RPMI7951 (cell line): ENCODE measurements around the gene LRRC10. TPM values are rescaled to one million over a fixed set of nuclear protein-coding genes. Genes with fewer than 3 reads are reported as not detected.

ENCODE experiments used
- DNase-seq: peaks from one replicate; pipeline ENCODE4 v3.0.0-alpha.2; 2012; ENCODE audit warnings: low read depth
- total RNA-seq: library from RNA; depleted of rRNA; stranded (reverse); fragments of >200 nt; shearing (Covaris generic); gene quantifications from 2 replicates; pipeline ENCODE4 v1.2.3, GENCODE V29; 2014; rRNA removed

Gene LRRC10
- total RNA-seq, 1 experiment from 2014 or later, result not detected

DNA sequence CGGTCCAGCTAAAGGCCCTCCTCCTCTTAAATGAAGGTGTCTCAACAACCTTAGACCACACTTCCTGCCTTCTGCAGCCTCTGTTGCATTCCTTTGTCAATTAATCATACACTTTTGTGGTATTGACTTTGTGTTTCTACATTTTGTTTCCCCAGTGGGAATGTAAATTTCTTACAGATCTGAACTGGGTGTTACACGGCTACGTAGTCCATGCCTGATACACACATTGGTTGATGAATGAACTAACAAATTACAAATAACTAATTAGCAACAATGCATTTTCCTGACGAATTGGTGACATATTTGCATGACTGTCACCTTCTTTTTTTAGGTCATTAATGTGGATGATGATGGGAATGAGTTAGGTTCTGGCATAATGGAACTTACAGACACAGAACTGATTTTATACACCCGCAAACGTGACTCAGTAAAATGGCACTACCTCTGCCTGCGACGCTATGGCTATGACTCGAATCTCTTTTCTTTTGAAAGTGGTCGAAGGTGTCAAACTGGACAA, 40.6 kb downstream of the LRRC10 start:
- DNase-seq, result no peak

GRCh38 chr12:69569236-69569635, 41.5 kb downstream of the LRRC10 start:
- DNase-seq, result peak; percentile 18

DNA sequence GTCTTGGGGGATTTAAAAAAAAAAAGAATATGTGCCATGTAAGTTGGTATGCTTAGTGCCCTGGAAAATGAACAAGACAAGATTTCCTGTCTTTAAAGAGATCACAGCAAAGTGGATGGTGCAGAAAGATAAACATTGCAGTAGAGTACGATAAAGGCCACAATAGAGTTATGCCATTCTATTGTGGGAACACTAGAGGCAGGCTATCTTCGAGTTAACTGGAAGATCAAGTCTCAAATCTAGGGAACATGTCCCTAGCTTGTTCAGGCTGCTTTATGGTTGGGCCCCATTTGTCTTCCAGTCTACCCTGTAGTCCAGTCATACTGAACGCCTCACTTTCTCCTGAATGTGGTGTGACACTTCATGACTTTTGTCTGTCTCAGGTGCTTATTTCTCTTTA, 44.1 kb downstream of the LRRC10 start:
- no peak for DNase-seq

DNA sequence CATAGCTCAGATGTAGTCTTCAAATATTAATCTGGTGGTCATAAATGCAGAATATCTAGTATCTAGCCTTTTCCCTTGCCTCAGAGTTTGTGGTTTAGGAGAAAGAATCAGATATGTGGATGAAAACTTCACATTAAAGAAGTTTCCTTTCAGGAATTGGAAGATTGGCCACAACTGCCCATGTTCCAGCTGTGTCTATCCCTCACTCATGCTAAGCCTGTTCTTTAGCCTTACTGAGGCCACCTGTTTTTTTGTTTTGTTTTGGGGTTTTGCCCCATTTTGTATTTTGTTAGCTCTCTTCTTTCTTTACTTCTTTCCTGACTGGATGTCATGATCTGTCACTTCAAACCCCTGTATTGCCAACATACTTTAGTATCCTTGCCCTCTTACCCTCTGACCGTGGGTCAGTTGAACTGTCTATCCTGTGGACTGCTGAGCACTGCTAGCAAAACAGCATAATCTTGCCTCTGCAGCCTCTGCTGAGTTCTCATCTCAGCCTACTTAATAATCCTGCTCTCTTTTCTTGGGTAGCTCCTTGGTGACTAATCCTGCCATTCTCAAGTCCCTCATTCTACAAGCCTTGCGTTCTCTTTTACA, 47.4 kb downstream of the LRRC10 start:
- no peak for DNase-seq

Other genes with a start within 250 kb of the LRRC10 start
- 23.6 and 40.0 TPM in 2 replicates for gene FRS2, start 140.5 kb downstream of the LRRC10 start, total RNA-seq
- gene CCT2, start 25.4 kb downstream of the LRRC10 start, total RNA-seq, result 315 and 356 TPM in 2 replicates
- not detected in 2 replicates for gene BEST3, start 88.4 kb upstream of the LRRC10 start, total RNA-seq
- 11.4 and 13.1 TPM in 2 replicates for gene RAB3IP, start 128.0 kb upstream of the LRRC10 start, total RNA-seq
- not detected in 2 replicates for gene MYRFL, start 214.3 kb upstream of the LRRC10 start, total RNA-seq